Femur (tissue), 1 donor: ENCODE measurements around the gene RAB36.

Experiments
- DNase-seq: peaks from one replicate; pipeline ENCODE4 v3.0.0-alpha.2; 2017

The RAB36 gene

GRCh38 chr22:23184764-23185113 is 39.5 kb downstream of the RAB36 start:
- DNase-seq: no peak

GRCh38 chr22:23187211-23187610 is 41.9 kb downstream of the RAB36 start:
- DNase-seq: no peak

- no peak for DNase-seq
Observed at GRCh38 chr22:23187871-23188700, 42.8 kb downstream of the RAB36 start.

- DNase-seq: no peak
Observed at GRCh38 chr22:23190526-23190925, 45.2 kb downstream of the RAB36 start.

- no peak for DNase-seq
Observed at GRCh38 chr22:23192133-23192532, 46.9 kb downstream of the RAB36 start.

- no peak for DNase-seq
Observed at GRCh38 chr22:23192558-23192957, 47.3 kb downstream of the RAB36 start.

- DNase-seq: no peak
Observed at GRCh38 chr22:23193196-23193827, 48.0 kb downstream of the RAB36 start.

- no peak for DNase-seq
Observed at GRCh38 chr22:23193882-23194281, 48.6 kb downstream of the RAB36 start.

- DNase-seq: no peak
Observed at GRCh38 chr22:23196165-23196564, 50.9 kb downstream of the RAB36 start.

GRCh38 chr22:23197836-23198235 is 52.6 kb downstream of the RAB36 start:
- no peak for DNase-seq

GRCh38 chr22:23199159-23199558 is 53.9 kb downstream of the RAB36 start:
- no peak for DNase-seq

GRCh38 chr22:23200898-23201297 is 55.6 kb downstream of the RAB36 start:
- no peak for DNase-seq

- no peak for DNase-seq
Observed at GRCh38 chr22:23202812-23203451, 57.7 kb downstream of the RAB36 start.

- no peak for DNase-seq
Observed at GRCh38 chr22:23203452-23204124, 58.3 kb downstream of the RAB36 start.

- no peak for DNase-seq
Observed at GRCh38 chr22:23204125-23204488, 58.8 kb downstream of the RAB36 start.

GRCh38 chr22:23204541-23205157 is 59.4 kb downstream of the RAB36 start:
- DNase-seq: peak; percentile 69

- peak; percentile 80 for DNase-seq
Observed at GRCh38 chr22:23205339-23206049, 60.2 kb downstream of the RAB36 start.

GRCh38 chr22:23206915-23207314 is 61.6 kb downstream of the RAB36 start:
- DNase-seq: no peak

- peak; percentile 29 for DNase-seq
Observed at GRCh38 chr22:23207729-23208393, 62.6 kb downstream of the RAB36 start.

- no peak for DNase-seq
Observed at GRCh38 chr22:23210428-23211170, 65.3 kb downstream of the RAB36 start.

- no peak for DNase-seq
Observed at GRCh38 chr22:23211622-23212021, 66.3 kb downstream of the RAB36 start.
